Skin of body (tissue), 2 donors: ENCODE data around the gene PRELID2. TPM values are rescaled to one million over a fixed set of nuclear protein-coding genes. Genes with fewer than 3 reads are reported as not detected.
"Not testable (repeated sequence)": the region's sequence is repeated elsewhere in the genome, so short reads cannot be mapped to it uniquely, and the experiment has no call there.

ENCODE experiments used
- DNase-seq: peaks from one replicate; lab custom pipeline; 2025; lab: John Stamatoyannopoulos, UW
- total RNA-seq: library from RNA; depleted of rRNA; stranded (reverse); fragments of >200 nt; gene quantifications from one replicate; pipeline ENCODE4 v1.2.3, GENCODE V29; 2014

Gene PRELID2
- total RNA-seq, 1 donor from 2014 or later = 32.5 TPM

GRCh38 chr5:145840458-145841132 is 5.5 kb upstream of the PRELID2 start:
- no peak for DNase-seq

DNA sequence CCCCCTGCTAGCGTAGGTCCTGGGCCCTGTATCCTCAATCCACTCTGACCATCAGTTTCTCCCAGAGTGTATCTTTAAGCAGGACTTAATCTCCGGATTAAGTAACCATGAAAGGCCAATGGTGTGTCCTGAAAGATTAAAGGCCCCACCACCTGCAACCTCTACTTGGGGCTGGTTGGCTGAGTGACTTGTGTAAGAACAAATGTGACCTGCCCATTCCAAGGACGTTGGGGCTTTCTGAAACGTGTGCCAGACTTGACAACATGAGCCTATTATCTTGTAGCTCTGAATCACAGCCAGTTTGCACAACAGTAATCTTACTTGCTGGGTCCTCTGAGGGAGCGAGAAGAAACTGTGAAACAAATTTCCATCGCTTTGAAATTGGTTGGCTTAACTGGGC is 3.1 kb upstream of the PRELID2 start:
- no peak for DNase-seq

DNA sequence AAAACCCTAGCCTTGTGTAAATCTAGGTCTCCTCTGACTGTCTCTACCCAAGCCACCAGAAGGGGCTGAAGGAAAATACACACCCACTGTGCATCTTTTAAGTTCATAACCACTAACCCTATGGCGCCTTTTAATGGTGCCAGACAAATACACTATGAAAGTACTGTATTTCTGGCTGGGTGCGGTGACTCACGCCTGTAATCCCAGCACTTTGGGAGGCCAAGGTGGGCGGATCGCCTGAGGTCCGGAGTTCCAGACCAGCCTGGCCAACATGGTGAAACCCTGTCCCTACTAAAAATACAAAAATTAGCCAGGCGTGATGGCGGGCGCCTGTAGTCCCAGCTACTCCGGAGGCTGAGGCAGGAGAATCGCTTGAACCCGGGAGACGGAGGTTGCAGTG is 1.1 kb upstream of the PRELID2 start:
- DNase-seq = not testable (repeated sequence)

DNA sequence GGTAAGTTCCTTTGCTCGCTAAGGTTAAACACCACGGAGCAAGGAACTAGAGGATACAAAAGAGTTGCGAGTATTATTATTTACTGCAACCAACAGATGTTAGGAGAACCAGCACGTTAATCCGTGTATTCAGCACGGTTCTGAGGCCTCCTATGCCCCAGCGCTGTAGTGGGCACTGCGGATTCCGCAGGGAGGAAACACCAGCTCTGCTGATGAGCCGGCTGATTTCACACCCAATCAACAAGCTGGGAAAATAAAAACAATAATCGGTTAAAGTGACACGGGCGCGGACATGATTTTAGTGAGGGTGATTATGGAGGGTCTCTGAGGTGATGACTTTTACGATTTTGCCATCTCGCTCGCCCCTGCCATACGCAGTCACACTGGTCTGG is 702 bp upstream of the PRELID2 start:
- no peak for DNase-seq

- no peak for DNase-seq
Observed at GRCh38 chr5:145834554-145834916, 607 bp downstream of the PRELID2 start.

- DNase-seq = no peak
Observed at GRCh38 chr5:145833631-145834200, 1.4 kb downstream of the PRELID2 start.

- no peak for DNase-seq
Observed at GRCh38 chr5:145830594-145830993, 4.5 kb downstream of the PRELID2 start.

DNA sequence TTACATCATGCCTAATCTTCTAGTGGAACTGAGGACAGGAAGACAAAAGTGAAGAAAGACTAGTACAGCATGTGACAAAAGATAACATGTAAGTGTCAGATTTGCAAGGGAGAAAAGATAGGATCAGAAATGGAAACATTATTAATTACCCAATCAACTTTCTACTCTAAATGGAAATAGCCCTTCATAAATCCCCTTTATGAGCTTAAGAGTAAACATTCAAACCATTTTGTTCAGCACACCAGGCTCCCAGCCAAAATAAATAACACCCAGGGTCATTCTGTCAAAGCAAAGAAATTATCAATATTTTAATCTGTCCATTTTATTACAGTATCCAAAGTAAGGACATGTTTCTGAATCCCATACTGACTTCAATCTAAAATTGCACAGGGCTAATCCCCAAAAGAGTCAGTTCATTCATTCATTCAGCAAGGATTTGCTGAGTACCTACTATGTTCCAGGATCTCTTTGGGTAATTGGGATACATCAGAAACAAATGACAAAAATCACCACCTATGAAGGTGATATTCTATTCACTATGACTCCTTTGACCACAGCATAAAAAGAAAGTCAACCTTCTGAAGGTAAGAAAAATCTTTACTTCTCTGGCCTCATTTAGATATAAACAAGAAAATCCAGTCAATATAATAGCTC is 5.3 kb downstream of the PRELID2 start:
- DNase-seq = no peak

DNA sequence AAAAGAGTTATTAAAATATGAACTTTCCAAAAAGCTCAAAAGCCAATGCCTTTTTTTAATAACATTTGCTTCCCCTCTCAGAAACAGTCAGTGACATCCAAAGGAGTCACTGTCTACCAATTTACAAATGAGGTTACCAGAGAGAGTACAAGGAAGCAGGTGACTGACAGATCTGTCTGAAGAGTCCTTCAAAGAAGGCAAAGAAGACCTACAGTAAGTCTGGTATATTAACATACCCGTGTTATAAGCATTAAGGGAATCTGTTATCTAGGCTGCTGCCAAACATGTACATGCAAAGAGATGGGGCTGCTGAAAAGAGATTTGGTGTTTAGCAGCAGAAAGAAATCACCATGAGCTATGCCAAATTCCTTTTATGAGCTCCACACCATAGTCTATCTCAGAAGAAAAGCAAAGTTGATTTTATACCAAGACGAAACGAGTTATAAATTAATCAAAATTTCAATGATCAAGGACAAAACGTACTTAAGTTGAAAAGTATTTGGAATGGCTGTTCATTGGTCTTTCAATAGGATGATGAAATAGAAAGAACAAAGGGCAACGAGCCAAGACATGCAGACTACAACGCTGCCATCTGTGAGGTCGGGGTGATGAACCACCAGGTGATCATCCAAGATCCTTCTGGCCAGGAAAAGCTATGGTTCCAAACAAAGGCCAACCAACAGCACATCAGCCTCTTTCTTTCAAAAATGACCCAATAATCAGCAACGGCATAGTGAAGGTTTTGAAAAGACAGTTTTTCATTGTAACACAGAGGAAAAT is 8.1 kb downstream of the PRELID2 start:
- no peak for DNase-seq

DNA sequence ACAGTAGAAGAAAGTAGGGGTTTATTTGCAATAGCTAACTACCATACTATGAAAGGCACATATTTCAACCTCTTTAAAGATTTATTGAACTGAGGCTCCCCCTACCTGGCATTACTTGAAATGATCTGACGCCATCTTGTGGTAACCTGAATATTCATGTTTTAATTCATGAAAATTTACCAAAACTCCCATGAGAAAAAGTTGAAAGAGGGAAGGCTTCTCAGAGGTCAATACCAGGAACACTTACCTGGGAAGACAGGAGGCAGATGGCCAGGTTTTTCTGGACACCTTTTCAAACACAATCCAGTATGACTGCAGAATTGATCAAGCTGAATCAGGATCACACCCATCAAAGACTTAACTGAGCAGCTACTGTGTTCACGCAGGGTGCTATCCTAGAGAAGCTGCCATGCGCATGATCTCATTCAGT is 9.4 kb downstream of the PRELID2 start:
- no peak for DNase-seq

DNA sequence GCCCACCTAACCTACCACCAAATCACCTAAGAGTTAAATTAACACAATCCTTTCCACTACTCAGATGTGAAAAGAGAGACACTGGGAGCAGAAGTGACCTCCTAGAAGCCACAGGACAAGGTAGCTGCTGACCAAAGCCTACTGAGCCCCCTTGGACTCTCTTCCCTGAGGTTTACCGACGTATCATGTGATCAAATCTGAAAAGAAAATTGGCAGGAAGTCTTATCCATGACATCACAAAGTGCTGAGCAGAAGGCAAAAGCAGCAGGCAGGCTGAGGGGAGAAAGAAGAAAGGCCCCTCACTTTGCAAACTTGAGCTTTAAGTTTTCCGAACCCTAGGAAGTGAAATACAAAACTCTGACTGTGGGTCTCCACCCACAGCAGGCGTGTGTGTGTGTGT is 11.1 kb downstream of the PRELID2 start:
- no peak for DNase-seq

- DNase-seq = no peak
Observed at GRCh38 chr5:145818604-145819003, 16.5 kb downstream of the PRELID2 start.

DNA sequence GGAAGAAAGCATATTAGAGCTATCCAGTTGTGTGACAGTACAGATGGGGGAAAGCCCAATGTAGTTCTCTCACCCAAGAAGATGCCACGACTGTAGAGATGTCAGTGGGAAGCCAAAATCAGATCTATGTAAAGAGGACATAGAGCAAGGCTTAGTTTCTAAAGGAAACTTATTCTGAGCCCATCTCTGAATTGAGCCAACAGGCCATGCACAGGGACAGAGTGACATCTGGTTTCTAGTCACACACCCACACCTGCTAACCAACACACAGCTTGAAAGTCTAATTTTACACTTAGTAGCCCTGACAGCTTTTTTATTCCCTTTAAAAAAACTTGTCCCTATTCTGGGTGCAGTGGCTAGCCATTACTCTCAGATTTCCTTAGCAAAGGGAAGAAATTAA is 22.3 kb downstream of the PRELID2 start:
- DNase-seq = no peak

GRCh38 chr5:145811834-145812625 is 23.1 kb downstream of the PRELID2 start:
- DNase-seq = no peak

DNA sequence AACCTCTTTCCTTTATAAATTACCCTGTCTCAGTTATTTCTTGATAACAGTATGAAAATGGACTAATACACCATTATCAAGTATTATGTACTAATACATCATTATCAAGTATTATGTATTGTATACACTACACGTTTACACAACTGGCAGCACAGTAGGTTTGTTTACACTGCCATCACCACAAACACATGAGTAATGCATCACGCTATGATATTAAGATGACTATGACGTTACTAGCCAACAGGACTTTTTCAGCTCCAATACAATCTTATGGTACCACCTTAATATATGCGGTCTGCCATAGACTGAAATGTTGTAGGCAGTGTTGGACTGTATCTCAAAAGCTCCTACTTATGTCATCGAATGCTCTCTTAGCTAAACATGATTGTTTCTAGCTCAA is 28.2 kb downstream of the PRELID2 start:
- no peak for DNase-seq

DNA sequence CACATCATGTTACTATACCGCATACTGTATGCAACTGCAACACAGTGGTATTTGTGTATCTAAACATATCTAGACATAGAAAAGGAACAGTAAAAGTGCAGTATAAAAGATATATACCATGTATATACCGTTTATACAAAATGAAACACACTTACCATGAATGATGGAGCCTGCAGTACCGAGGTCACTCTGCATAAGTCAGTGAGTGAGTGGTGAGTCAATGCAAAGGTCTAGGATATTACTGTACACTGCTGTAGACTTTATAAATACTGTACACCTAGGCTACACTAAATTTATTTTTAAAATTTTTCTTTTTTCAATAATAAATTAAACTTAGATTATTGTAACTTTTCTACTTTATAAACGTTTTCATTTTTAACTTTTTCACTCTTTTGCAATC is 29.3 kb downstream of the PRELID2 start:
- no peak for DNase-seq

DNA sequence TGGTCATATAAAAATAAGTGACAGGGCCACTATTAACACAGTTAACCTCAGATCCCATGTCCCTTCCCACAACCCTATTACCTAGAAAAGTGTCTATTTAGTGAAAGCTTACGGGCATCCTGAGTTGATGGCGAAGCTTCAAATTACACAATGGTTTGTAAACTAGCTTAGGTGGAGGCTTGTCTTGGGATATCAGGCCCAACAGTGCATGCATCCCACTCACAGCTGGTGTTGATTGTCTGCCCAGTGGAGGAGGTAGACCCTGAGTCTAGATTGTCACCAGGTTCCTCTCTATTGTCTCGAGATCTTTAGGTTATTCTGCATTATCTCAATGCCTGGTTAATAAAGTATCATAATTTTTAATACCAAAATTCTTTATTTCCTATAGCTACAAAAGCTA is 30.4 kb downstream of the PRELID2 start:
- DNase-seq = no peak

- DNase-seq = no peak
Observed at GRCh38 chr5:145803112-145804004, 31.8 kb downstream of the PRELID2 start.

- no peak for DNase-seq
Observed at GRCh38 chr5:145801195-145801594, 33.9 kb downstream of the PRELID2 start.

DNA sequence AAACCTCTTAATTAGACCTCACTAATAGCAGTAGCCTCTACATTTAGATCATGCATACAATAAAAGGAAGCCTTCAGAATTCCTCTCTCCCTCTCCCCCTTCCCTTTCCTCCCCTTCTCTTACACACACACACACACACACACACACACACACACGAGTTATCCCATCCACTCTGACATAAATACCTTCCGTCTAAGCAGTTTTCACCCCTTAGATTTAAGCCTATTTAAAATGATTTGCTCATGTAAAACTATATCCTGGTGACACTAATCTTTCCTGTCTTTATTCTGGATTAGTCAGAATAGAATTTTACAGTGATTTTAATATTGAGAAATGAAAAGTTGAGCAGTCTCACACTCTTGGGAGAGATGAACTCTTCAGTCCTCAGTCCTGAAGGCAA is 35.0 kb downstream of the PRELID2 start:
- DNase-seq = no peak
